ENCODE measurements around the gene LARGE1.

DNA sequence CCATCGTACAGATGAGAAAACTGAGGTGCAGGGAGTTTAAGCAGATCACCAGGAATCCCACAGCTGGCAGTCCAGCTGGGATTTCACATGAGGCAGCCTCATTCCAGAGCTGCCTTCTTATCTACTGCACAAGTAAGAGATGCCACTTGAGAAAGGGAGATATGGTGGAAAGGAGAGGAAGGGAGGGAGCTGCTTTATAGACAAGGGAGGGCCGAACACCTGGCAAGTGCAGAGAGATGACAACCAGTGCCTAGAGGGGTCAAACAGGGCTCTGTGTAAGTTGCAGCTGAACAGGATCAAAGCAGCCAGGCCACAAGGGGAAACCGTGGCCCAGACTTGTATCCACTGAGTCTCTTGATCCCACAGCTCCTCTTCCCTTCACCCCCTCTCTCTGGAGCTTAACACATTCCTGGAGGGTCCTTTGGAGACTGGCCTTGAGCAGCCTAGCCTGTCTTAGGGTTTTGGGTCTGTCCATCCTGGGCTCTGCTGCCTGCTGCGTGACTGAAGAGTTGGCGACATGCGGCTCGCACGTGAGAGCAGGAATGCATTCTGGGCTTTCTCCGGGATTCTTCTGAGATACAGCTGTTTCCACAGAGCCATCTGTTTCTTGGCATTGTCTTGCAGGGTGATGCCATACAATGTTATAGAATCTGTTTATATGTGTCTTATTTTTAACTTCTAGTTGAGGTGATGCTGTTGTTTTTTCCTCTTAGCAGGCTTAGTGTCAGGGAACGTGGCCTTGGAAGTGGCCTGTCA, 593.6 kb downstream of the LARGE1 start:
- TF ChIP-seq, protein P1, sequence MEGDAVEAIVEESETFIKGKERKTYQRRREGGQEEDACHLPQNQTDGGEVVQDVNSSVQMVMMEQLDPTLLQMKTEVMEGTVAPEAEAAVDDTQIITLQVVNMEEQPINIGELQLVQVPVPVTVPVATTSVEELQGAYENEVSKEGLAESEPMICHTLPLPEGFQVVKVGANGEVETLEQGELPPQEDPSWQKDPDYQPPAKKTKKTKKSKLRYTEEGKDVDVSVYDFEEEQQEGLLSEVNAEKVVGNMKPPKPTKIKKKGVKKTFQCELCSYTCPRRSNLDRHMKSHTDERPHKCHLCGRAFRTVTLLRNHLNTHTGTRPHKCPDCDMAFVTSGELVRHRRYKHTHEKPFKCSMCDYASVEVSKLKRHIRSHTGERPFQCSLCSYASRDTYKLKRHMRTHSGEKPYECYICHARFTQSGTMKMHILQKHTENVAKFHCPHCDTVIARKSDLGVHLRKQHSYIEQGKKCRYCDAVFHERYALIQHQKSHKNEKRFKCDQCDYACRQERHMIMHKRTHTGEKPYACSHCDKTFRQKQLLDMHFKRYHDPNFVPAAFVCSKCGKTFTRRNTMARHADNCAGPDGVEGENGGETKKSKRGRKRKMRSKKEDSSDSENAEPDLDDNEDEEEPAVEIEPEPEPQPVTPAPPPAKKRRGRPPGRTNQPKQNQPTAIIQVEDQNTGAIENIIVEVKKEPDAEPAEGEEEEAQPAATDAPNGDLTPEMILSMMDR (IDR thresholded peaks at IDR 0.05) = no peak
- TF ChIP-seq POLR2A (IDR thresholded peaks at IDR 0.05) = no peak
